DMS53 (cell line): Measurements from ENCODE around the gene SPIRE1.
"Not testable (repeated sequence)": the region's sequence is repeated elsewhere in the genome, so short reads cannot be mapped to it uniquely, and the experiment has no call there.

Experiments
- DNase-seq: peaks from one replicate; lab custom pipeline; 2025; lab: John Stamatoyannopoulos, UW

SPIRE1 gene

DNA sequence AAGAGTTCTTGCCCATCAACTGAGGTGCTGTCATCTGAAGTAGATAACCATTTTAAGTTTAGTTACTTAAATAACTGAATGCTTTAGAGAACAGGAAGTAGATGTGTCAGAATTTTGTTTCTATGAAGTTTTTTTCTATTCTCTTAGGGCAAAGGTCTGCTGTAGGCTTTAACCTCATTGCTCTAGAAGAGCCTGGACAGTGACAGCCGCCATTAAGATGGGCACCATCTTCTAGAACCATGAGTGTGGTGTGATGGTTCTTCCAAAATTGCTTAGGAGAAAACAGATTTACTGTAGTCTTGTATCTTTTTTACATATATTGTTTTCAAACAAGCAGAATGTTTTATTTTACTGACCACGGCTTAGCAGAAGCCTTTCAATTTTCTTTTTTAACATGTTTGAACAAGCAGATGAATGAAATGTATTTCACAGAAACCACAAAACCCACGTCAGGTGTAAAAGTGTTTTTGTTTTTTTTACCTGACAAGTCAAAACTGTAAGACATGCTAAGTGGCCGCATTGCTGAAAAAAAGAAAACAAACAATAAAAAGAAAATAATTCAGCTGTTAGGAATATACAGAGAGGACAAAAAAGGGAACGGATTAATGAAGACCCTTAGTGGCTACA, 172.3 kb downstream of the SPIRE1 start:
- DNase-seq: no peak

DNA sequence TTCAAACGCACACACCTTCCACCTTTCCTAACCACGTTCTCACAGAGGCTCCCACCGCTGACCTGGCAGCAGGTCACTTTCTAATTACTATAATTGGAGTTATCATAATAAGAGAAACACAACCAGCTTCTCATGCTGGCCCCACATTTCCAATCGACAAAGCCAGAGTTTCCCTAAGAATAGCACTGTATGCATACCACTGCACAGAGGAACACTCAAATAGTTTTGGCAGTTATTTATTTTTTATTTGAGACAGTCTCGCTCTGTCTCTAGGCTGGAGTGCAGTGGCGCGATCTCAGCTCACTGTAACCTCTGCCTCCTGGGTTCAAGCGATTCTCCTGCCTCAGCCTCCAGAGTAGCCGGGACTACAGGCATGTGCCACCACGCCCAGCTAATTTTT, 176.0 kb downstream of the SPIRE1 start:
- DNase-seq: not testable (repeated sequence)

DNA sequence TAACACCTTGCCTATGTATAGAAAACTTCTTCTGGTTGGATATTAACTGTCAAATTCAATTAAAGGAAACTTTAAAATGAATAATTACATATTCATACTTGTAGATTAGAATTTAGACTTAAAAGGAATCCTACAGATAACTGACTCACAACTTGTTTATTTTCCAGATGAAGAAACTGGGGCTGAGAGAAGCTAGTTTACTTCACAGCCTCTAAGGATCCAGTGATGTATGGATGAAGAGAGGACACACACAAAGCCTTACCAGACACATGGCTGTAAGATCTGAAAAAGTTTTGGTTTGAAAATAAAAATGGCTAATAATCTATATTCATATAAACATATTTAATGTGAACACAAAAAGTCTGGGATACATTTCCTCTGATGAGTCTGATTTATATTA, 177.9 kb downstream of the SPIRE1 start:
- no peak for DNase-seq

DNA sequence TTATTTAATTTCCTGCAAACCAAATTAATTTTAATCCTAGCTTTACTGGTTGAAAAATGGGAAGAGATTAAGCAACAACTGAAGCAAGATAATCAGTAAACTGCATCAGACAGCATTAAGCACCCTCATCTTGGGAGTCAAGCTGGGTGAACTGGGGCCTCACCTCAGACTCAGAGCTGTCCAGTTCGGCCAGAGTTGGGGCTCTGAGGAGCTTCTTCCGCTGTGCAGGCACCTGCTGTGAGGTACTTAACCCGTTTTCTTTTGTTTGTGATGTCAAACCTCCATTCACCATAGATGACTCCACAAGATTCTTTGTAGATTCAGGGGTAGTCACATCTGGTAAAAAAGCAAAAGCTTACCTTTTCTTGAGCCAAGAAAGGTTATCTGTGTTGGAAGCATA, 178.4 kb downstream of the SPIRE1 start:
- no peak for DNase-seq

DNA sequence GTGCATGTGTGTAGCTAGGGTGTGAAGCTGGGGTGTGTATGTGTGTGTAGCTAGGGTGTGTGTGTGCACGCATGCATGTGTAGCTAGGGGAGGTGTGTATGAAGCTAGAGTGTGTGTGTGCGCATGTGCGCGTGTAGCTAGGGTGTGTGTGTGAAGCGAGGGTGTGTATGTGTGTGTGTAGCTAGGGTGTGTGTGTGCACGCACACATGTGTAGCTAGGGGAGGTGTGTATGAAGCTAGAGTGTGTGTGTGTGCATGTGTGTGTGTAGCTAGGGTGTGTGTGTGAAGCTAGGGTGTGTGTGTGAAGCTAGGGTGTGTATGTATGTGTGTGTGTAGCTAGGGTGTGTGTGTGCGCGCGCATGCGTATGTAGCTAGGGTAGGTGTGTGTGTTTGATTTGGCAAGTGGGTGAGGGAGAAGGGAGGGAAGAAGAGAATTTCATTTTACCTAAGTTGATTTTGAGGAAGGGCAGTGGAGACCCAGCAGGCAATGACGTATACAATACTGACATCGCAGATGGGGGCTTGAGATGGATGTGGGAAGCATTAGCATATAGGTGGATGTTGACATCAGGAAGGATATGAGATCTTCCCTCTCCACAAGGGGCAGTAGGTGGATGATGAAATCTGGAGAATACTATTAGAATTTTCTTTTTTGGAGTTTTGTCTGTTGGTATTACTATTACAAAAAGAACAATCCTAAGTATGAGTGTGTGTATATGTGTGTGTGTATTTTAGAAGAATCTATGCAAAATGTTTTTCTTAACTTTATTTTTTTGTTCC, 179.4 kb downstream of the SPIRE1 start:
- DNase-seq: peak; percentile 45

DNA sequence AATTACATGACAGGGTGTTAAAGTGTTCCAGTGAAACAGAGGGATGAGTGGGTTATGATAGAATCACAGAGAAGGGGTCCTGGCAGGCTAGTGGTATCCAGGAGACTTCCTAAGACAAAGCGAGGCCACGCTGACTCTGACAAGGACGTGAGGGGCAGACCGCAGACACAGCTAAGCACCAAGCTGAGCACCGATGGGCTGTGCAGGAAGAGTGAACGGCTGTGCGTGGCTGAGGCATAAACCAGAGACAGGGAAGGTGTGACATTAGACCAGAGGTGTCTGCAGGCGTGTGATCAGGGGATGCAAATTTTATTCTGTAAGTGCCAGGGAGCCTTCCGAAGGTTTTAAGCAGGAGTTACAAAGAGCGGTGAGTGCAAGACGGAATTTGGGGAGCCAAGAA, 180.3 kb downstream of the SPIRE1 start:
- no peak for DNase-seq

DNA sequence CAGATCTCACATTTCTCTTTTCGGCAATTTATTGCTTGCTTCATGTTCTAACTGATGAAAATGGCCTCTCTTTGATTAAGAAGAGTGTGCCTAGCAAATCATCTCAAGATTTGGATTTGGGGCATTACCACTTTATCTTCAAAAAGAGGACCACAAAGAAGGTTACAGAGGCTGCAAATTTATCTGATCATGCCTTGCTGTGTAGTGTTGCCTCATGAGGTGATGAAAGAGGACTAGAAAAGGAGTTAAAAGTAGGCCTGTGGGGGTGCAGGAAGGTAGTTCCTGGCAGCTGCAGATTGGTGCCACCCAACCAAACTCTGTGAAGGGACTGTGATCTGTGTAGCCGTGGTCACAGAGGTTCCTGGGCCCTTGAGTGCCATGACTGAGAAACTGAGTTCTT, 181.0 kb downstream of the SPIRE1 start:
- DNase-seq: no peak

DNA sequence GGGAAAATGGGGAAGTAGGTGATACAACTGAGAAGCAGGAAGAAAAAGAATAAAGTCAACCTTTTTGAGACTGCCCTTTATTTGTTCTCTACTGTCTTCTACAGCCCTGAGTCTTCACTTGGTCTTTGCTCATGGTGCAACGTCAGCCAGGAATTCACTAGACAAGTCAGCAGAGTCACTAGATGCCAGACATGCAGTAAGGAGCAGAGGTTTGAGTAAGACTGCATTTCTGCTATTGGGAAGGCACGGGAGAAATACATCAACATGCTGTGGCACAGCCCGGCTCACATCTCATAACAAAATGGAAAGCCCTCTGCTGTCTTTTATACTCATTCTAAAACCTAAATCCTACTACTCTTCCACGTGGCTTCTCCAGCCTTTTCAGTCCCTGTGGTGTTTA, 183.0 kb downstream of the SPIRE1 start:
- no peak for DNase-seq

DNA sequence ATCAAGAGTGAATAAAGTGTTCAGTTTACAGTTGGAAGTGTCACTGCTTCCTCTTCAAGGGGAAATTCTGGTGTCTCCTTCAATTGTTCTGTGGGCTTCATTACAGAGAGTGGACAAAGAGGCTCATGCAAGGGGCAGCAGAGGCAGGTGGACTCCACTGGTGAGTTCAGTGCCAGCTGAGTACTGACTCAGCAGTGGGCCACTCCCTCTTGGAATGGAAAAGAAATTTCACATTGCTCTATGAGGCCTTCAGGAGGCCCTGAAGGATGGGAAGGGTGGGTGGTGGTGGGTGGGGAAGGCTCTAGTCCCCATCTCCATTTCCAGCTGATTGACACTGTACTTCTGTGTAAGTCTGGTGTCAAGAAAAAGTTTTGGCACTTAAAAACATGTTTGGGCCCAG, 183.8 kb downstream of the SPIRE1 start:
- no peak for DNase-seq

DNA sequence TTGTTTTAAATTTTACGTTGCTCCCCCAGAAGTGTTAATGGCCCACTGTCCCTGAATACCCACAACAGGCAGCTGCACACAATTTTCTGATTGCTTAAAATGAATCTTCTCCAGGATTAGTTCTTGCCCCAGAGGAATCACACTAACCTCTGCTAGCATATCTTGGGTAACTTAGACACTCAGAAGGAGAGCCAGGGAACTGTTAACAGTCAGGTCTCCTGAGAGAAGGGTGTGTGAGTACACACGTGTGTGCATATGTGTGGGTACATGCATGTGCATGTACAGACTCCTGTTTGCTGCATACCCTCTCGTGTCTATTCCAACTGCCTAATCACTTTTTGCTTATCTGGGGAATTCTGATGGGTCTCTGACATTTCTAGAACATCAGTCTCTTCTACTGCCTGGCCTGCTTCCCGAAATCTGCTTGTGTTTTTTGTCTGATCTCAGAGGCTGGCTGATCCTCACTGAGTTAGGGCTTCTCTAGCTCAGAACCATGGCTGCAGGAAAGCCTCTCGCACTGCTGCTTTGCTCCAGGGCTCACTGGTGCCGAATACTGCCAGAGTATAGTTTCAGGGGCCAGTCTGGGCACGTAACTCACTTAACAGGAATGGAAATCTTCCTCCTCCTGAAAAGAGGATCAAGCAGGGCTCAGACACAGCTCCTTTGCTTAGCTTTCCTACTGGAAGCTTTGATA, 187.4 kb downstream of the SPIRE1 start:
- no peak for DNase-seq

DNA sequence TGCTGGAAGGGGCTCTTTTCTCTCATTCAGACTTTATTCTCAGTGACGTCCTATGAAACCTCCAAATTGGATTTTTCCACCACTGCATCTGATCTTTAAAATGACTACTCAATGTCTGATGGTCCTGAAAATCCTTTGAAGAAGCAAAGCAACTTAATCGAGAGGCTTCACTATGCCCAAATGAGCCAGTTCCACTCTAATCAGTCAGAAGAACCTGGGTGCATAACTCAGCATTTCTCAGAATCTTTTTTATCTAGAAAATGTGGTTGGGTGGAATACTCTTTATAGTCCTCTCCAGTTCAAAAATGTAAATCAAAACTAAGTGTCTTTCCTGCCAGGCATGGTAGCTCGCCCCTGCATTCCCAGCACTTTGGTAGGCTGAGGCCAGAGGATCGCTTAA, 189.5 kb downstream of the SPIRE1 start:
- no peak for DNase-seq

DNA sequence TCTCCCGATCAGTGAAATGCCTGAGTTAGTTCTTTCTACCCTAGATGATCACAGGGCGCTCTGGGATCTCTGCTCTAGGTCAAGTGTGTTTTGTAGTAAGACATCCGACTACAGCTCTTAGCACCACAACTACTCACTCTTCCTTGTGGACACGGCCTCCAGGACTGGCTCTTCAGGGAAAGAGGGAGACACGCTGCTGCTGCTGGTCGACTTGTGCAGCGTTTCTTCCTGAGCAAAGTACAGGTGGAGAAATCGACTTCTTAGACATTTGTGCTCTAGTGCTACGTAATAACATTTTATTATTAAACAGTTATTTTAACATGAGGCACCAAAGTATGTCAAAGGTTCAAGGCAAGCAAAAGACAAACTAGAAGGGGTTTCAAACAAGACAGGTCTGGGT, 193.2 kb downstream of the SPIRE1 start:
- no peak for DNase-seq

DNA sequence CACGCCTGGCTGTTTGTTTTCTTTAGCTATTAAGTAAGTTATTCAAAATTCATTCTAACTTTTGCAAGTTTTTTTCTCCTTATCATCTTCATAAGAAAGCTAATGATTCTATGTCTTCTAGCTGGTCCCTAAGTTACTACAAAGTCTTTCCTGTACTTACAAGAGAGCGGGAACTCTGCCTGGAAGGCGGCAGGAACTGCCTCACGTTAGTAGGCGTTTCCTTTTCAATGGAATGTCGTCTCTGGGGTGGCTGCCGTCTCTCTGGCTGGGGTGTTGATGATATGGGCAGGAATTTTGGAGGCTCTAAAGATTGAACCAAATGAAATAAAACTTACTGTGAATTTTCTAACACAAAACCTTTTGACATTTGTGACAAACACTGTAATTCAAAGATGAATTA, 194.7 kb downstream of the SPIRE1 start:
- no peak for DNase-seq

DNA sequence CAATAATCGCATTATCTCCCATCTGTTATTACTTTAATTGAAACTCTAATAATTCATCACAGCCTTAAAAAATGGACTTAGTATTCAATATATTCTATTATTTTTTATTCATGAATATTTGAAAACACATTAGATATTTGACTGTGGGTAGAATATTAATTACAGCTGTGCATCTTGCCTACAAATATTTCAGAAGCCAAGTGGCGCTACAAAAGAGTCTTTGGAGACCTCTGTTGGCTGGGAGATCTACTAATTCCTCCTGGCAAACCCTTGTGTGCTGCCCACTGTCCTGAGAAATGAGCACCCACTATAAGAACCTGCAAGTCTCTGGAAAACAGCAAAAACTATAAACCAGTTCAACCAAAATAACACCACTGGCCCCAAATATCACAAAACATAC, 195.7 kb downstream of the SPIRE1 start:
- DNase-seq: no peak

DNA sequence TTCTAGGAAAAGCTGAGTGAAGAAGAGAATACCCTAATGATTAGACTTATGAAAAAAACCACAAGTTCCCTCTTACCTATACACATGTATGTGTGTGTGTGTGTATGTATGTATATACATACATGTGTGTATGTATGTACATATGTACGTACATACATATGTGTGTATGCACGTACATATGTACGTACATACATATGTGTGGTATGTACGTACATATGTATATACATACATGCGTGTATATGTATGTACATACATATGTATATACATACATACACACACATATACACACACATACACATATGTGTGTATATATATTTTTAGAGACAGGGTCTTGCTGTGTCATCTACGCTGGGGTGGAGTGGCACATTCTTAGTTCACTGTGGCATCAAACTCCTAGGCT, 196.6 kb downstream of the SPIRE1 start:
- no peak for DNase-seq

DNA sequence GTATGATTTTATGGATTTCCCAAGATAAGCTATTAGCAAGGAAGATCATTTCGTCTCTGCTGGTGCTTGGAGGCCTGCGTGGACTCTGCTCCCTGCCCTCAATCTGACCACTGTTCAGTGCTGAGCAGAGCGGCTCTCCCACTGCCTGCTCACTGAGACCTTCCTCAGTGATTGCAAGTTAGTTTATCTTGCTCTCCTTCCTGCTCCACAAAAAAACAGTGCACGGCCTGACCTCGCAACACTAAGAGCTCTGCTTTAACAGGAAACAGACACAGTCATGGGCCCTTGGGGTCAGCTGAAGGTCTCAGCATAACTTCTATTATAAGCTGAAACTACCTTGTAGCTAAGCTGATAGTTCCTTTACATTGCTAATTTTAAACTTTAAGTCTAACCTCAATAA, 197.0 kb downstream of the SPIRE1 start:
- DNase-seq: no peak

DNA sequence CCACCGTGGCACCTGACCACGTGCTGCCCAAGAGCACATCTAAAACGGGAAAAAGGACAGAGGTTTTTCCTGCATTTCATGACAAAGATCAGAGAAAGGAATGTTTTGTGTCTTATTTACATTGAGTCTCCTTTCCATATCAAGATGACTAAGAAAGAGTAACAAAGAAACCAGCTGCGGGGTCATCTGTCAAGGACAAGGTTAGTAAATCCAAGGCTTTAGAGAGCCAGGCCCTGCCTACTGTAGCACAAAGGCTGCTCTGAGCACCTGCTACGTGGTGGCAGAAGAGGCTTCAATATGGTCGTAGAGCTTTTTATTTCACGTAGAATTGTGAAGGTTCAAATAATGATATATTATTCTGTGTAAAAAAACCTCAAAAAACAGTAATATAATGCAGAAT, 199.1 kb downstream of the SPIRE1 start:
- peak; percentile 78 for DNase-seq

DNA sequence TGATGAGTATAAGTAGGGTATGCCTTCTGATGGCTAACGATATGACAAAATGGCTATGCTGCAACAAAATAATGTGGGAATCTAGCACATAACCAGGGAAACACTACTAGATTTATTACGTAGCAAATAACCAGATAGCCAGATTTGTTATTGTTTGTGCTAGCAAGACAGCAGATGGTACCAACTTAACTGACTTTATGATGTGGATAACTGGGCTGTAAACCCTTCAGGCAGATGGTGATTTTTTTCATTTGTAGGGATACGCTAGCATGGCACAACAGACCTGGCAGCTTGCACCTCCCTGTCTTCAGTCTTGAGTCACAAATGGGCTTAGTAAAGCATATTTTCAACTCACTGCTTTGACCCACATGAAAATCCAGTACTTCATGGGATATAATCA, 201.5 kb downstream of the SPIRE1 start:
- no peak for DNase-seq

DNA sequence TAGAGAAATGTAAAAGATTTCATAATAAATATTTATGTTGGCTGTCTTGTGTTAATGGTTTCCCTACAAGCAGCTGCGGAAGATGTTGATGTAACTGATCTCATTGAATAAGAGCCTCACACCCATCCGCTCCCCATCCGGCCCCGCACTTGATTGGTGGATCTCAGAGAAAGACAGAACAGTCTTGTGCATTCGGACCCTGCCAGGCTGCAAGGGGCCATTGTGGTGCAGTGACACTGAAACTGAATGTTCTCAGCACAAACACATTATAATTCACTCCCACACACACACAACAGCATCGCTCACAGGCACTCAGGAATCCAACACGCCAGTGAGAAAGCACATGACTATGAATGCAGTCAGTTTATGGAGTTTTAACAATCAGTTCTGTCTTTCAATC, 202.4 kb downstream of the SPIRE1 start:
- no peak for DNase-seq

DNA sequence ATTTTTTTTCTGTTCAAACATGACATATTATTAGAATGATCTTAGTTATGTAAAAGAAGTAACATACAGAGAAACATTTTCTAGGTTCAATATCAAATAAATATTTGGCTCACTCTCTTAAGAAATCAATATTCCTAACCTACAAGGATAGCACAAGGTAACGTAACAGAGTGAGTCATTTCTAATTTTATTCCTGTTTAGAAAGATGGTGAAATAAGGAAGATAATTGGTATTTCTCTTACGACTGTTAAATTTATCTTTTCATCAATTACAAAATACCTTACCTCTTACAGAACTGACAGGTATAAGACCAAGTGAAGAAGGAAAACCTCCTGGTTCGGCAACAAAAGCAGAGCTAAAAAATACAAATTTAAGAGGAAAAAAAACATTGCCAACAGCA, 205.1 kb downstream of the SPIRE1 start:
- DNase-seq: no peak

DNA sequence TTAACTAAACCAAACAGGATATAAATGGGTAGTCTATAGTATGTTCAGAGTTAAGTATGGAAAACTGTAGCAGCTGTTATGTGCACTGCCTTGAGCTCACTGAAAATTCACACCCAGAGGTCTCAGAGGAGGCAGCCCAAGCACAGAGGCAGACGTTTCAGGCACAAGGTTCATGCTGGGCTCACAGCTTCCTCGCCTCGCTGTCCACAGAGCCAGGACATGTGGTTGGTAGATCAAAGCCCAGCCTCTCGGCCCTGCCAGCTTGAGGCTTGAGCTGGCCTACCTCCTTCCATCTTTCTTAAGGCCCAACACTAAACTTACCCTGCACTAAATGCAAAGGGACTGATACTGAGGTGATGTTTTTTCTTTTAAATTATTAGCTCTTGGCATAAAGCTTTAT, 206.5 kb downstream of the SPIRE1 start:
- no peak for DNase-seq

DNA sequence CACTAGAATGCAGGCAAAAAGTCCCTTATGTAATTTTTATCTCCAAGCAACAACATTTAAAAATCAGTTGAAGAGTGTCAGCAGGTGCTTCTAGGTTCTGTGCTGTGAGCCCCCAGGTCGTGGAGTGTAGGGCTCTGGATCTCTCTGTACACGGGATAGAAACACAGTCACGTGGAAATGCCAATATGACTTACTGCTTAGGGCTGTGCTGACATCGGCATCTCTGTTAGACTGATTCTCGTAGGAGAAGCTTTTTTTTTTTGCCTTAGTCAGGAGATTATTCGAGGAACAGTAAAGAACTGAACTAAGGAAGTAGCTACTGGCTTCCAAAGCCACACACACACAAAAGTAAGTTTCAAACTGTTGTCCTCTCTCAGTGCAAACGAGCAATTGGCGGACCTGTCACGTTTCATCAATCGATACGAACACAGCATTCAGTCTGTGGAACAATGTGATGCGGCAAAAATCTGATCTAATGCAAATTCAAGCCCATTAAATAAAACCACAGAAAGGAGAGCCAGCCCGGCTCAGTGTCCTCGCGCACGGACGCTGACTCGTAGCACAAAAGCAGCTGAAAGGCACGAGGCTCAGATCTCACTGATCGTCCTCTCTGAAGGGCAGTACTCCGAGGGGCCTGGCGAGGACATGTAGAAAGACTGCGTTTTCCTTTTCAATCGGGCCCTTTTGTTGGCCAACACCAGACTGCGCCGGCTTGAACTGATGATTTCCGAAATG, 208.7 kb downstream of the SPIRE1 start:
- DNase-seq: no peak

DNA sequence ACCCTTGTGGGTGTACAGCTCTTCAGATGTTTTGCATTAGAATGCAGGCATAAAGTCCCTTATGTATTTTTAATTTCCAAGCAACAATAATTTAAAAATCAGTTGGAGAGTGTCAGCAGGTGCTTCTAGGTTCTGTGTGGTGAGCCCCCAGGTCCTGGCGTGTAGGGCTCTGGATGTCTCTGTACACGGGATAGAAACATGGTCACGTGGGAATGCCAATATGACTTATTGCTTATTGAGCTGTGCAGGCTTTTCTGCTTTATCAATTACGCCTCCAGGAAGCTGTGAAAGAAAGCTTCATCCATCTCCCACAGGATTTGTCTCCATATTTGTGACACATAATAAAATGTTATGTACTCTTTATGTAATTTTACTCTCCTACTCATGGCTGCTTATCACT, 212.4 kb downstream of the SPIRE1 start:
- DNase-seq: no peak
